Astrocyte of the spinal cord (primary cell): ENCODE data around the gene BIRC3.

Experiments
- DNase-seq: peaks from one replicate; pipeline ENCODE4 v3.0.0; 2011; ENCODE audit warnings: low read depth, low spot score
- H3K4me3 ChIP-seq: 2 replicates; pipeline ENCODE4 v1.5.1; 2011; ENCODE audit warnings: low read depth, mild to moderate bottlenecking, low read length, moderate library complexity
- CTCF ChIP-seq: IDR thresholded peaks from 2 replicates; pipeline ENCODE4 v1.5.1; 2012; ENCODE audit warnings: low read depth, mild to moderate bottlenecking, low read length, inconsistent platforms
- in situ Hi-C: cut with HindIII; loops from 2 replicates; pipeline ENCODE4 v1.10.0; 2017; ENCODE audit warnings: low sequenced_read_pairs

The BIRC3 gene

GRCh38 chr11:102274628-102275027 is 42.7 kb upstream of the BIRC3 start:
- in situ Hi-C loops, result no loop called here
- no peak for TF ChIP-seq CTCF
- DNase-seq, result no peak
- H3K4me3 ChIP-seq, result no peak overlapping the region

- no peak overlapping the region for H3K4me3 ChIP-seq
- in situ Hi-C loops, result no loop called here
- no peak for TF ChIP-seq CTCF
- peak; percentile 65 for DNase-seq
Measured at GRCh38 chr11:102276362-102276761, 40.9 kb upstream of the BIRC3 start.

GRCh38 chr11:102276783-102277182 is 40.5 kb upstream of the BIRC3 start:
- no peak for DNase-seq
- in situ Hi-C loops, result no loop called here
- no peak for TF ChIP-seq CTCF
- no peak overlapping the region for H3K4me3 ChIP-seq

- TF ChIP-seq CTCF, result peak; percentile 49
- peak overlapping the region; percentile 9 for H3K4me3 ChIP-seq
- in situ Hi-C loops, result no loop called here
- DNase-seq, result peak; percentile 78
Measured at GRCh38 chr11:102279641-102280170, 37.6 kb upstream of the BIRC3 start.

GRCh38 chr11:102280245-102280833 is 36.9 kb upstream of the BIRC3 start:
- no peak for TF ChIP-seq CTCF
- H3K4me3 ChIP-seq, result no peak overlapping the region
- in situ Hi-C loops, result no loop called here
- no peak for DNase-seq

GRCh38 chr11:102283116-102283485 is 34.2 kb upstream of the BIRC3 start:
- DNase-seq, result no peak
- in situ Hi-C loops, result no loop called here

More at GRCh38 chr11:102283116-102283485, 34.2 kb upstream of the BIRC3 start:
- TF ChIP-seq CTCF, result no peak
- H3K4me3 ChIP-seq, result no peak overlapping the region
